NB4 (cell line): Measurements from ENCODE around the gene ACTN3.

ENCODE experiments used
- CTCF ChIP-seq: IDR thresholded peaks from one replicate; pipeline ENCODE4 v1.5.1; 2012; ENCODE audit warnings: low read depth, low read length
- MYC ChIP-seq: IDR thresholded peaks from 2 replicates; pipeline ENCODE4 v1.6.1; 2011; ENCODE audit warnings: low read depth, low read length

- TF ChIP-seq CTCF (no peak), MYC (no peak)
Measured at GRCh38 chr11:66580803-66581202, 34.1 kb downstream of the ACTN3 start.
